GM19328 (cell line): ENCODE results near the gene GAB4.
"Not testable (repeated sequence)": the region's sequence is repeated elsewhere in the genome, so short reads cannot be mapped to it uniquely, and the experiment has no call there.

ENCODE experiments used
- ATAC-seq: cut with Tn5 transposase; IDR thresholded peaks from one replicate; pipeline ENCODE4 v1.9.1; 2021; ENCODE audit warnings: mild to moderate bottlenecking, moderate library complexity; ENCODE audit not compliant: unreplicated experiment

GAB4 gene

GRCh38 chr22:16914911-16915310, 93.1 kb downstream of the GAB4 start:
- ATAC-seq = not testable (repeated sequence)

GRCh38 chr22:16914006-16914405, 94.0 kb downstream of the GAB4 start:
- no peak for ATAC-seq

GRCh38 chr22:16912281-16912680, 95.7 kb downstream of the GAB4 start:
- no peak for ATAC-seq
